Thymus (tissue), 11 donors: ENCODE measurements around the gene LMF1. TPM values are rescaled to one million over a fixed set of nuclear protein-coding genes. Genes with fewer than 3 reads are reported as not detected.
"Not testable (repeated sequence)": the region's sequence is repeated elsewhere in the genome, so short reads cannot be mapped to it uniquely, and the experiment has no call there.

Experiments
- DNase-seq, 9 donors: peaks; one replicate each; pipeline ENCODE4 v3.0.0-alpha.2; 2013; ENCODE audit warnings: low spot score in 9 of 9, low read depth in 6 of 9, missing footprints in 1 of 9
- H3K27ac ChIP-seq, 2 donors: one replicate each; pipeline ENCODE4 v1.5.1; 2013; ENCODE audit warnings: control low read depth in 1 of 2, low read depth in 1 of 2, low read length in 1 of 2, mild to moderate bottlenecking in 1 of 2, moderate library complexity in 1 of 2
- H3K27me3 ChIP-seq, 2 donors: one replicate each; pipeline ENCODE4 v1.5.1; 2013; ENCODE audit warnings: low read length in 1 of 2; ENCODE audit not compliant: control insufficient read depth in 2 of 2, insufficient read depth in 1 of 2
- H3K36me3 ChIP-seq, 2 donors: one replicate each; pipeline ENCODE4 v1.5.1; 2013; ENCODE audit warnings: low read length in 1 of 2, mild to moderate bottlenecking in 1 of 2, moderate library complexity in 1 of 2; ENCODE audit not compliant: control insufficient read depth in 2 of 2, insufficient read depth in 2 of 2
- H3K4me1 ChIP-seq, 2 donors: one replicate each; pipeline ENCODE4 v1.5.1; 2013; ENCODE audit warnings: low read length in 2 of 2; ENCODE audit not compliant: control insufficient read depth in 2 of 2, insufficient read depth in 2 of 2
- H3K4me3 ChIP-seq, 2 donors: one replicate each; pipeline ENCODE4 v1.5.1; 2013; ENCODE audit warnings: low read length in 2 of 2, control low read depth in 1 of 2, mild to moderate bottlenecking in 1 of 2
- H3K9me3 ChIP-seq, 2 donors: one replicate each; pipeline ENCODE4 v1.5.1; 2013; ENCODE audit warnings: low read length in 1 of 2, mild to moderate bottlenecking in 1 of 2; ENCODE audit not compliant: control insufficient read depth in 2 of 2, insufficient read depth in 1 of 2
- WGBS: extraction: QIAGEN DNeasy Blood & Tissue Kit; methylation state at CpG from one replicate; pipeline ENCODE4 v1.1.7; 2013; 5-methylcytosine and 5-hydroxymethylcytosine counted together
- polyA plus RNA-seq: library from polyadenylated mRNA; stranded (reverse); fragments of 200-250 nt; gene quantifications from one replicate; pipeline ENCODE4 v1.2.3, GENCODE V29; 2013
- total RNA-seq: library from RNA; stranded (reverse); fragments of 120-200 nt; gene quantifications from one replicate; pipeline ENCODE4 v1.2.4, GENCODE V29; 2013
- donor health status: healthy.

LMF1 gene
- total and polyA plus RNA-seq, 2 donors, result 8.9 to 22.8 TPM

DNA sequence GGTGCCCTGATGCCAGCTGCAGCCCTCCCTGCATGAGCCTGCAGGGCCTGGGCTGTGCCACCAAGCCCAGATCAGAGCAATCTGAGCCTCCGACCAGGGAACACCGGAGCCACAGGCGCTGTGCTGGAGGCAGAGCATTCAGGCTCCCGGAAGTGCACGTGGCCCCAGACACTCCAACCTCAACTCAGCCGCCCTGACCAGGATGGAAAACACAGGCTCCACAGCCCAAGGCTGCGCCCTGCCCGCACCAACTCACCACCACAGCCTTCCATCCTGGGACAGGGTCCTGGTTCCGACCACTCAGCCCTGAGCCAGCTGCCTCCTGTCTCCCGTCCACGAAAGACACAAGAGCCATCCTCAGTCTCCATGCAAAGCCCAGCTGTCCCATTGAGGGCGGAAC is 18.5 kb downstream of the LMF1 start:
- 90% methylated on average over 12 of the region's 12 CpGs for WGBS
- H3K9me3 ChIP-seq, result peaks cover 0 to 1% of the 10 kb centered on the region in 2 donors

DNA sequence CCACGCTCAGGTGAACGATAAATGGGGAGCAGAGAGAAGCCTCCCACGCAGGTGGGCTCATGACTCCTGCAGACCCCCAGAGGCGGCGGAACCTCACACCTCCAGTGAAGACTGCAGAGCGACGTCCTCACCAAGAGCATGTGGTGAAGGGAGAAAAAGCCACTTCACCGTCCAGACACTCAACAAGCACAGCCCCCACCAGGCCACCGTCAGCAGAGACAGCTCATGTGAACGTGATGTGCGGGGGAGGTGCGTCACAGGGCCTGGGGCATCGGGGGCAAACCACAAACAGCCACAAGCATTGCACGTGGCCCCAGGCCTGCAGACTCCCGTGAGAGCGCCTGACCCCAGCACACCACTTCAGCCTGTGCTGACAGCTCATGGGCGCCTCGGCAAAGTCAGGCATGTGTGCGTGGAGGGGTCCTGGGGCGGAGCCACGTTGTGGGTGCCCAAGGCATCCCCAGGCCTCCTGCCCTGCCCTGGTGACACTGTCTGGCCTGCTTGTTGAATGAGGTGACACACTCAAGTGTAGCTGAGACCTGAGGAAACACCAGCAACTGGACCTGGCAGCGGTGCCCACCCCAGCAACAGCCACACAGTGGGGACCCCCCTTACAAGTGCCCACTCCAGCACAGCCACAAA is 19.0 kb downstream of the LMF1 start:
- Histone ChIP-seq H3K27ac (no peak overlapping the region), H3K4me1 (no peaks in the 10 kb centered on the region), H3K27me3 (no peaks in the 10 kb centered on the region), H3K9me3 (peaks cover 1 to 2% of the 10 kb centered on the region in 2 donors), H3K4me3 (no peak overlapping the region), H3K36me3 (peaks cover 8 to 23% of the 10 kb centered on the region in 2 donors)
- 91% methylated on average over 22 of the region's 22 CpGs for WGBS
- DNase-seq, result no peak

More for the DNA sequence above, 18.5 kb downstream of the LMF1 start:
- no peak for DNase-seq
- Histone ChIP-seq H3K4me1 (no peaks in the 10 kb centered on the region), H3K36me3 (peaks cover 8 to 22% of the 10 kb centered on the region in 2 donors), H3K4me3 (no peak overlapping the region), H3K27me3 (no peaks in the 10 kb centered on the region), H3K27ac (no peak overlapping the region)

DNA sequence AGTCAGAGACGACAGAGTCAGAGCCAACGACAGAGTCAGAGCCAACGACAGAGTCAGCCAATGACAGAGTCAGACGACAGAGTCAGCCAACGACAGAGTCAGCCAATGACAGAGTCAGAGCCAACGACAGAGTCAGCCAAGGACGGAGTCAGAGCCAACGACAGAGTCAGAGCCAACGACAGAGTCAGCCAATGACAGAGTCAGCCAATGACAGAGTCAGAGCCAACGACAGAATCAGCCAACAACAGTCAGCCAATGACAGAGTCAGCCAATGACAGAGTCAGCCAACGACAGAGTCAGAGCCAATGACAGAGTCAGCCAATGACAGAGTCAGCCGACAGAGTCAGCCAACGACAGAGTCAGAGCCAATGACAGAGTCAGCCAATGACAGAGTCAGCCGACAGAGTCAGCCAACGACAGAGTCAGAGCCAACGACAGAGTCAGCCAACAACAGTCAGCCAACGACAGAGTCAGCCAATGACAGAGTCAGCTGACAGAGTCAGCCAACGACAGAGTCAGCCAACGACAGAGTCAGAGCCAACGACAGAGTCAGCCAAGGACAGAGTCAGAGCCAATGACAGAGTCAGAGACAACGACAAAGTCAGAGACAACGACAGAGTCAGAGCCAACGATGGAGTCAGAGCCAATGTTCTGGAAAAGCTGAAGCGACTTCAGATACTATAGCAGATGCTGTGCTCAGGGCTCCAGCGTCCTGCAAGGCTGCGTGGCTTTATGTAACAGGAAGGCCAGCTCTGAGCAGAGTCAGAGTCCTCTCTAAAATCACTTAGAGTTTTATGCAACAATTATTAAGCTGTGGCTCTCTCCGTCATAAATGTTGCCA is 19.8 kb downstream of the LMF1 start:
- not testable (repeated sequence) for DNase-seq, H3K9me3 ChIP-seq, H3K4me1 ChIP-seq, H3K27me3 ChIP-seq, H3K4me3 ChIP-seq, H3K27ac ChIP-seq
- H3K36me3 ChIP-seq, result peaks cover 12 to 31% of the 10 kb centered on the region in 2 donors
- 82% methylated on average over 24 of the region's 27 CpGs for WGBS

DNA sequence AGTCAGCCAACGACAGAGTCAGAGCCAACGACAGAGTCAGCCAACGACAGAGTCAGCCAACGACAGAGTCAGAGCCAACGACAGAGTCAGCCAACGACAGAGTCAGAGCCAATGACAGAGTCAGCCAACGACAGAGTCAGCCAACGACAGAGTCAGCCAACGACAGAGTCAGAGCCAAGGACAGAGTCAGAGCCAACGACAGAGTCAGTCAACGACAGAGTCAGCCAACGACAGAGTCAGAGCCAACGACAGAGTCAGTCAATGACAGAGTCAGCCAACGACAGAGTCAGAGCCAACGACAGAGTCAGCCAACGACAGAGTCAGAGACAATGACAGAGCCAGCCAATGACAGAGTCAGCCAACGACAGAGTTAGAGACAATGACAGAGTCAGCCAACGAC is 22.0 kb downstream of the LMF1 start:
- H3K9me3 ChIP-seq, H3K4me3 ChIP-seq, DNase-seq, H3K27me3 ChIP-seq, H3K27ac ChIP-seq, H3K4me1 ChIP-seq: not testable (repeated sequence)
- peaks cover 16 to 28% of the 10 kb centered on the region in 2 donors for H3K36me3 ChIP-seq
- WGBS, result 94% methylated on average over 13 of the region's 18 CpGs

DNA sequence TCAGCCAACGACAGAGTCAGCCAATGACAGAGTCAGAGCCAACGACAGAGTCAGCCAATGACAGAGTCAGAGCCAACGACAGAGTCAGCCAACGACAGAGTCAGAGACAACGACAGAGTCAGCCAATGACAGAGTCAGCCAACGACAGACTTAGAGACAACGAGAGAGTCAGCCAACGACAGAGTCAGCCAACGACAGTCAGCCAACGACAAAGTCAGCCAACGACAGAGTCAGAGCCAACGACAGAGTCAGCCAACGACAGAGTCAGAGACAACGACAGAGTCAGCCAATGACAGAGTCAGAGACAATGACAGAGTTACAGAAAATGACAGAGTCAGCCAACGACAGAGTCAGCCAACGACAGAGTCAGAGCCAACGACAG is 22.9 kb downstream of the LMF1 start:
- not testable (repeated sequence) for H3K4me3 ChIP-seq, DNase-seq, H3K9me3 ChIP-seq, H3K27ac ChIP-seq, H3K4me1 ChIP-seq, H3K27me3 ChIP-seq
- 88% methylated on average over 17 of the region's 17 CpGs for WGBS
- peaks cover 16 to 22% of the 10 kb centered on the region in 2 donors for H3K36me3 ChIP-seq

DNA sequence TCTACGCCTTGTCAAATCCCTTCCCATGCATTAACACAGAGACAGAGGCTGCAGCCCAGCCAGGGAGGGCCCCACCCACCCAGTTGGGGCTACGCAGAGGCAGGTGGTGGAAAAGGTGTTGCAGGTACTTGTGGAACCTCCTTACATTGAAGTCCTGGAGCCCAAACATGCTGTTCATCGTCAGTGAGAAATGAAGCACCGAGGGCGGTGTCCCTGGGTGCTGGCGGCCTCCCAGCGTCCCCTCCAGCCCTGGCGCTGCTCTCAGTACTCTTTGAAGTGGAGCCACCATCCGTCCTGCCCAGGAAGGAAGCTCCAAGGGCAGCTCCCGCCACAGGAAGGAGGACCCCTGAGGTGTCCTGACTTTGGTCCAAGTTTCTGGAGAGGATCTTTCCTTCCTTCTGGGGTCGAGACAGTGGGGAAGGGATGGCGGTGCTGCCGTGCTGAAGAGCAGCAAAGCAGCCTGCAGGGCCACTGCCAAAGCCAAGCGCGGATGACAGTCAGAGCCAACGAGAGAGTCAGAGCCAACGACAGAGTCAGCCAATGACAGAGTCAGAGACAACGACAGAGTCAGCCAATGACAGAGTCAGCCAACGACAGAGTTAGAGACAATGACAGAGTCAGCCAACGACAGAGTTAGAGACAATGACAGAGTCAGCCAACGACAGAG is 23.4 kb downstream of the LMF1 start:
- Histone ChIP-seq H3K9me3 (peaks cover 0 to 8% of the 10 kb centered on the region in 2 donors), H3K4me1 (no peaks in the 10 kb centered on the region), H3K27ac (no peak overlapping the region), H3K36me3 (peaks cover 15 to 20% of the 10 kb centered on the region in 2 donors), H3K27me3 (no peaks in the 10 kb centered on the region), H3K4me3 (no peak overlapping the region)
- DNase-seq, result no peak
- 94% methylated on average over 21 of the region's 21 CpGs for WGBS

DNA sequence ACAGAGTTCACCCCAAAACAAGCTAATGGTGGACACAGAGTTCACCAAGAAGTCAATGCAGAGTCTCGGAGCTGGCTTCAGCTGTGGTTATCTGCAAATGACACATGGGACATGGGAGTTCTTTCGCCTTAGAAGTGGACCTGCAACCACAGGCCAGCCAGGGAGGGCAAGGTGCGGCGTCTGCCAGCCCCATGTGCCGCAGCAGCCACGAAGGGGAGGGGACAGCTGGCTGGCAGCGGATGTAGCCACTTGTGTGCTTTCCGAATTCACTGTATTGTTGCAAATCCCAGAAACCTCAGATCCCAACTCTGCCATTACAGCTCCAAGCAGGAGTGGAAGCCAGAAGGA is 24.8 kb downstream of the LMF1 start:
- Histone ChIP-seq H3K36me3 (peaks cover 8 to 11% of the 10 kb centered on the region in 2 donors), H3K9me3 (peaks cover 0 to 9% of the 10 kb centered on the region in 2 donors), H3K4me3 (no peak overlapping the region), H3K4me1 (no peaks in the 10 kb centered on the region), H3K27me3 (no peaks in the 10 kb centered on the region), H3K27ac (no peak overlapping the region)
- 98% methylated on average over 8 of the region's 8 CpGs for WGBS
- no peak for DNase-seq

DNA sequence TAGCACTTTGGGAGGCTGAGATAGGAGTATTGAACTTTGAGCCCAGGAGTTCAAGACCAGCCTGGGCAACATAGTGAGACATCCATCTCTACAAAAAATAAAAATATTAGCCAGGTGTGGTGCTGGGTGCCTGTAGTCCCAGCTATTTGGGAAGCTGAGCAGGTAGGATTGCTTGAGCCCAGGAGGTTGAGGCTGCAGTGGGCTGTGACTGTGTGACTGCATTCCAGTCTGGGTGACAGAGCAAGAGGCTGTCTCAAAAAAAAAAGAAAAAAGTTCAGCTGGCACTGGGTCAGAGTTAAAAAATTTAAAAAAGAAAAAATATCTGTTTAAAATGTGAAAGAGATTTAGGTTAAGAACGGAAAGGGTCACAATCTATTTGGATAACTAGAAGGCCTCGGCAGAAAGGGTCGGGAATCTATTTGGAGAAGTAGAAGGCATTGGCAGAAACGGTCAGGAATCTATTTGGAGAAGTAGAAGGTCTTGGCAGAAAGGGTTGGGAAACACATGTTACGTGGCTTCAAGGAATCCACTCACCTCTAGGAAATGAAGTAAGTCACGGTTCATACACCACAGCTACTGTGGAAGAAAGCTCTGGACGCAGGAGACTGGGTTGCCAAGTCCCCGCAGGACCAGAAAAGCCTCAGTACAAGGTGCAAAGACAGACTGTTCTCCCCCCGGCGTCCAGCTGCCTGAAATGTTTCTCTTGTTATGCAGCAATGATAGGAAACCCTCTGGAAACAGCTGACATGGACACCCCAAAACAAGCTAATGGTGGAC is 25.3 kb downstream of the LMF1 start:
- no peak for DNase-seq
- H3K4me3 ChIP-seq, result no peak overlapping the region
- 74% methylated on average over 10 of the region's 10 CpGs for WGBS
- H3K27me3 ChIP-seq, result no peaks in the 10 kb centered on the region
- H3K27ac ChIP-seq, result no peak overlapping the region
- H3K4me1 ChIP-seq, result no peaks in the 10 kb centered on the region
- peaks cover 8 to 11% of the 10 kb centered on the region in 2 donors for H3K36me3 ChIP-seq
- peaks cover 0 to 9% of the 10 kb centered on the region in 2 donors for H3K9me3 ChIP-seq
